ENCODE measurements around the gene SHISAL1.

Gene SHISAL1

GRCh38 chr22:44199866-44200265 lies 112.9 kb downstream of the SHISAL1 start:
- Histone ChIP-seq H3K36me3 (ENCODE audit: control insufficient read depth, insufficient read depth, low read length) (peaks cover 7% of the 10 kb centered on the region), H3K27me3 (replicated peaks; ENCODE audit: control insufficient read depth, insufficient read depth, low read length) (no peaks in the 10 kb centered on the region), H3K4me3 (replicated peaks; ENCODE audit: low read depth, low read length) (no peak overlapping the region)
- no peak for DNase-seq (ENCODE audit: extremely low read depth, insufficient read length)
- TF ChIP-seq CTCF (IDR thresholded peaks at IDR 0.05; ENCODE audit: insufficient read depth, low read length, poor library complexity, severe bottlenecking) = no peak

- Histone ChIP-seq H3K36me3 (ENCODE audit: control insufficient read depth, insufficient read depth, low read length) (peaks cover 7% of the 10 kb centered on the region), H3K4me3 (replicated peaks; ENCODE audit: low read depth, low read length) (no peak overlapping the region), H3K27me3 (replicated peaks; ENCODE audit: control insufficient read depth, insufficient read depth, low read length) (no peaks in the 10 kb centered on the region)
- no peak for DNase-seq (ENCODE audit: extremely low read depth, insufficient read length)
- TF ChIP-seq CTCF (IDR thresholded peaks at IDR 0.05; ENCODE audit: insufficient read depth, low read length, poor library complexity, severe bottlenecking) = no peak
Measured at GRCh38 chr22:44199164-44199563, 113.6 kb downstream of the SHISAL1 start.

GRCh38 chr22:44197271-44197670 lies 115.5 kb downstream of the SHISAL1 start:
- no peak overlapping the region for H3K4me3 ChIP-seq (replicated peaks; ENCODE audit: low read depth, low read length)
- no peak for TF ChIP-seq CTCF (IDR thresholded peaks at IDR 0.05; ENCODE audit: insufficient read depth, low read length, poor library complexity, severe bottlenecking)
- DNase-seq (ENCODE audit: extremely low read depth, insufficient read length) = no peak
- no peaks in the 10 kb centered on the region for H3K27me3 ChIP-seq (replicated peaks; ENCODE audit: control insufficient read depth, insufficient read depth, low read length)
- peaks cover 7% of the 10 kb centered on the region for H3K36me3 ChIP-seq (ENCODE audit: control insufficient read depth, insufficient read depth, low read length)

- Histone ChIP-seq H3K36me3 (ENCODE audit: control insufficient read depth, insufficient read depth, low read length) (peaks cover 7% of the 10 kb centered on the region), H3K4me3 (replicated peaks; ENCODE audit: low read depth, low read length) (no peak overlapping the region), H3K27me3 (replicated peaks; ENCODE audit: control insufficient read depth, insufficient read depth, low read length) (no peaks in the 10 kb centered on the region)
- no peak for DNase-seq (ENCODE audit: extremely low read depth, insufficient read length)
- no peak for TF ChIP-seq CTCF (IDR thresholded peaks at IDR 0.05; ENCODE audit: insufficient read depth, low read length, poor library complexity, severe bottlenecking)
Measured at GRCh38 chr22:44196731-44197131, 116.0 kb downstream of the SHISAL1 start.

- Histone ChIP-seq H3K27me3 (replicated peaks; ENCODE audit: control insufficient read depth, insufficient read depth, low read length) (no peaks in the 10 kb centered on the region), H3K4me3 (replicated peaks; ENCODE audit: low read depth, low read length) (no peak overlapping the region), H3K36me3 (ENCODE audit: control insufficient read depth, insufficient read depth, low read length) (peaks cover 7% of the 10 kb centered on the region)
- DNase-seq (ENCODE audit: extremely low read depth, insufficient read length) = no peak
- no peak for TF ChIP-seq CTCF (IDR thresholded peaks at IDR 0.05; ENCODE audit: insufficient read depth, low read length, poor library complexity, severe bottlenecking)
Measured at GRCh38 chr22:44196241-44196640, 116.5 kb downstream of the SHISAL1 start.

GRCh38 chr22:44195189-44195871 lies 117.4 kb downstream of the SHISAL1 start:
- TF ChIP-seq CTCF (IDR thresholded peaks at IDR 0.05; ENCODE audit: insufficient read depth, low read length, poor library complexity, severe bottlenecking) = no peak
- no peaks in the 10 kb centered on the region for H3K27me3 ChIP-seq (replicated peaks; ENCODE audit: control insufficient read depth, insufficient read depth, low read length)
- DNase-seq (ENCODE audit: extremely low read depth, insufficient read length) = no peak
- H3K4me3 ChIP-seq (replicated peaks; ENCODE audit: low read depth, low read length) = no peak overlapping the region
- H3K36me3 ChIP-seq (ENCODE audit: control insufficient read depth, insufficient read depth, low read length) = peaks cover 7% of the 10 kb centered on the region
